Suppressor macrophage treated with lipopolysaccharide for 4 hours (primary cell): ENCODE data around the gene KIAA1958.

ENCODE experiments used
- DNase-seq: peaks from one replicate; pipeline ENCODE4 v3.0.0-alpha.2; 2020

KIAA1958 gene

GRCh38 chr9:112486221-112487007 is at the start of gene KIAA1958:
Gene KIAA1958 (plus strand): TSS chr9:112486827. CDS start chr9:112574081, 87,254 bp downstream.
- DNase-seq, result peak; percentile 66

GRCh38 chr9:112437406-112437805 is 49.2 kb upstream of the KIAA1958 start:
- no peak for DNase-seq

GRCh38 chr9:112439171-112439570 is 47.5 kb upstream of the KIAA1958 start:
- no peak for DNase-seq

- no peak for DNase-seq
Observed at GRCh38 chr9:112439825-112440224, 46.8 kb upstream of the KIAA1958 start.

GRCh38 chr9:112443200-112443599 is 43.4 kb upstream of the KIAA1958 start:
- DNase-seq, result peak; percentile 26

- no peak for DNase-seq
Observed at GRCh38 chr9:112443636-112444035, 43.0 kb upstream of the KIAA1958 start.

GRCh38 chr9:112445196-112445595 is 41.4 kb upstream of the KIAA1958 start:
- no peak for DNase-seq

- no peak for DNase-seq
Observed at GRCh38 chr9:112446080-112446479, 40.5 kb upstream of the KIAA1958 start.

GRCh38 chr9:112446526-112446925 is 40.1 kb upstream of the KIAA1958 start:
- DNase-seq, result no peak

- DNase-seq, result peak; percentile 10
Observed at GRCh38 chr9:112447283-112447761, 39.3 kb upstream of the KIAA1958 start.

GRCh38 chr9:112462855-112463254 is 23.8 kb upstream of the KIAA1958 start:
- no peak for DNase-seq

GRCh38 chr9:112465352-112465751 is 21.3 kb upstream of the KIAA1958 start:
- no peak for DNase-seq

- DNase-seq, result no peak
Observed at GRCh38 chr9:112472996-112473395, 13.6 kb upstream of the KIAA1958 start.

- DNase-seq, result no peak
Observed at GRCh38 chr9:112473986-112474385, 12.6 kb upstream of the KIAA1958 start.

GRCh38 chr9:112475318-112475717 is 11.3 kb upstream of the KIAA1958 start:
- no peak for DNase-seq

GRCh38 chr9:112477330-112477729 is 9.3 kb upstream of the KIAA1958 start:
- DNase-seq, result no peak

GRCh38 chr9:112479221-112479620 is 7.4 kb upstream of the KIAA1958 start:
- no peak for DNase-seq

- DNase-seq, result no peak
Observed at GRCh38 chr9:112484607-112485006, 2.0 kb upstream of the KIAA1958 start.

GRCh38 chr9:112485574-112485973 is 1.1 kb upstream of the KIAA1958 start:
- DNase-seq, result no peak

- peak; percentile 37 for DNase-seq
Observed at GRCh38 chr9:112487008-112487798, 576 bp downstream of the KIAA1958 start.

- DNase-seq, result no peak
Observed at GRCh38 chr9:112487799-112488340, 1.2 kb downstream of the KIAA1958 start.

GRCh38 chr9:112489039-112489546 is 2.5 kb downstream of the KIAA1958 start:
- no peak for DNase-seq
